ENCODE measurements around the gene SSH2.

The SSH2 gene

DNA sequence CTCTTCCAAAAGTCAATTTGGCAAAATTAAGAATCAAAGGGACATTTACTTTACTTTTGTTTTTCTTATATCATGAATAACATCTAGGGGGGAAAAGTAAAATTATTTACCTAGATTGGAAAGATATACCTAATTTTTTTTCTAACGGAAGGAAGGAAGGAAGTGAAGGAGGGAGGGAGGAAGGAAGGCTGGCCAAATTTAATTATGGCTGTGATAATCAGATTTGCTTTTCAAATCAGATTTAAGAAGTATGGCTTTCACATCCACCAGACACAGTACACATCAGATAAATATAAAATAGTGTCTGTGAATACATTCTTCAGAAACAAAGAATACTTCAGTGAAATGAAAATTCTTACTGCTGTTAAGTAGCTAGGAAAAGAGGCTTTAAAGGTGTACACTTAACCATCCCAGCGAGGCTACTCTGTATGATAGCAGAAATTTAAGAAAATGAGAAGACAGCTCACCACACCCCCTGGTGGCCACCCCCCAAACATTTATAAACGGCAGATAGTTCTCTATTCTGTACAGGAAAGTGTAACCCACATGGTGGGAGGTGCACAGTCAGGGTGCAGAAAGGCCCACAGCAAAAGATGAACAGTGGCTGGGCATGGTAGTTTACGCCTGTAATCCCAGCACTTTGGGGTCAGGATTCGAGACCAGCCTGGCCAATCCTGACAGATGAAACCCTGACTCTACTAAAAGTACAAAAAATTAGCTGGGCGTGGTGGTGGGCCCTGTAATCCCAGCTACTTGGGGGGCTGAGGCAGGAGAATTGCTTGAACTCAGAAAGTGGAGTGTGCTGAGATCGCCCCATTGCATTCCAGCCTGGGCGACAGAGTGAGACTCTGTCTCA lies 150.8 kb downstream of the SSH2 start:
- DNase-seq: peak; percentile 38

DNA sequence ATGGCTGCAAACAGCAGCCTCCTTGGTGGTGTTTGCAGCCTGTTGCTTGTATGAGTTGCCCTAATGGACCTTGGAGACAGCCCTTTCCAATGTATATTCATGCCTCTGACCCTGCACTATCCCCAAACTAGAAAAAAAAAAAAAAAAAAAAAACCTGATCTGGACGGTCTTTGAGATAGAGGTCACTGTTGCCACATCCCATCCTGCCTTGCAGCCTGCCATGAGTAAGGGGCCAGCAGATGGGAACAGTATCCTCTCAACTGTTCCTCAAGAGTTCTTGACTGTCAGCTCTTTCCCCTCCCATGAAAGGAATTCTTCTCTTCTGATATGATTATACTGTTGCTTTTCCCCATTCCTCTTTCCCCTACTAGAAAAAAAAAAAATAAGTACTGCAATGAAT lies 152.4 kb downstream of the SSH2 start:
- DNase-seq: no peak

DNA sequence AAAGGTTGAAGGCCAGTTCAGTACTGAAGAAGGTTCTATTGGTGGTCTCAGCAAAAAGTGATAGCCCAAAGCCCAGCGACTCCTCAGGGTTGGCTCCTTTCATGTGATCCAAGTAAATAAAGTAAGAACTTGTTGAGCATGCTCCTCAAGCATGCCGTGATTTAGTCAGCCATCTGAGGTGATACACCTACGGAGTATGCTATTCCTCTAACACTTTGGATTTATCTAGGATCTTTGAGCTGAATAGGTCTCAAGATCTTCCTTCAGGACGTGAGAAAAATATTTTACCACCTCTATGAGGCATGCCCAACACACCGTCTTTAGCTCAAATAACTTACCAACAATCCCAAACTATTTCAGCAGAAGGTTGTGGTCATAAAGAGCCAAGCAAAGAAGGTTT lies 154.0 kb downstream of the SSH2 start:
- no peak for DNase-seq

DNA sequence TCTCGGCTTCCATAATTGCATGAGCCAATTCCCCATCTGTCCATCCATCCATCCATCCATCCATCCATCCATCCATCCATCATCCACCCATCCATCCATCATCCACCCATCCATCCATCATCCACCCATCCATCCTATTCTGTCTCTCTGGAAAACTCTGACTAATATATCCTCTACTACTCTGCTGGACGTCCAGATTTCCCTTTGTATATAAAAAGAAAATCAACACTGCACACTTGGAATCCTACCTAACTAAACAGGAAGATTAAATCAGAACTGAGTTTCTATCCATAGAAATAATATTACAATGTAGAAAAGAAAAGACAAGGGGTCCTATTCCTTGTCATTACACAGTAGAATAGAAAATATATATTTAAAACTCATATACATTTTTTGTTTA lies 157.0 kb downstream of the SSH2 start:
- no peak for DNase-seq

DNA sequence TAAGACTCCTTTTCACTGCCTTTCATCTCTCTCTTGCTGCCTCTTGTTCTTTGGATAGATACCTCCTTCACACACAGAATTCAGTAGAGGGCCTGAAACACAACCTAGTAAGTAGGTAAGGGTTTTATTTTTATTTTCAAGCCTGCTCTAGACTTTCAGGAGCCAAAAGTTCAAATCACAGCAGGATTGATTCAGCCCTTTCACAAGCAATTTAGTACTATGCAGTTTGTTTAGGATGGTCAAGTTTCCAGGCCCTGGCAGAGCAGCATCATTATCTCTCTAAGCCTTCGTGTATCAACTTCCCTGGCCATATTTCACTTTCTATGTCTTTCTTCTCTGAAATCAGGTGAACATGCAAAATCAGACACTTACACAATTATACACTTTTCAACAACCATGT lies 158.5 kb downstream of the SSH2 start:
- no peak for DNase-seq

DNA sequence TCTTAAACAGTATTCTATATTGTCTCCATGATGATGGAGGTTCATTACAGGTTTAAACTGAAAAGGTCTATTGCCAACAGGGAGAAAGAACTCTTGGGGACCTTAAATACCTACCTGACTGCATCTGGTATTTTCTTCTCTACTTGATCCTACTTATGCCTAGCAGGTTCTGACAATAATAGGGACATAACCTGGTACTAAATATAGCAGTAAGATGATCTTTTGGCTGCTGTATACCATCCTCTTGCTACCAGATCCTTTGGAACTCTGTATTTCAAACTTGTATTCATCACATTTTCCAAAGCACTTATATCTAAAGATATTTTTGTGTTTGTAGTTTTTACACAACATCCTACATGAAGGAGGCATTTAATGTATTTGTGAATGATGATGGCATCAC lies 160.8 kb downstream of the SSH2 start:
- DNase-seq: no peak

DNA sequence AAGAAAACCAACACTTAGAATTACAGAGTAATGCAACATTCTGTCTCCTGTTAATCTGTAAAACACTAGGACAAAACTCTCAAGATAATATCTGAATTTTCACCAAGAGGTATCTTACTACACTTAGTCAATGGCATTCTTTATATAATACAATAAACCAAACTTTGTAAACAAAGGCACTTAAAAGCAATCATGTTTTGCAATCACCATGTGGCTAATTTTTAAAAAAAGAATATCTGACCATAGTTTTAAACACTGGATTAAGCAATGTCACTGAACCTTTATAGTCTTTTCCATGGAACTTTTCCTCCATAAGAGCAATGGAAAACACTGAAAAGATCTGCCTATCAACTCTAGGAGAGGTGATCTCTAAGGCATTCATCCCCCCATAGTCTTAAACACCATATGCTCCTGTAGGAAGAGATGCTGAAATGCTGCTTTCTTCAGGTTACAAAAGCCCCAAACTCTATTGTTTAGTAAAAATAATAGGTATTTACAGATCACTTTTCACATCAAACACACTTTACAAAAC lies 163.2 kb downstream of the SSH2 start:
- DNase-seq: no peak

DNA sequence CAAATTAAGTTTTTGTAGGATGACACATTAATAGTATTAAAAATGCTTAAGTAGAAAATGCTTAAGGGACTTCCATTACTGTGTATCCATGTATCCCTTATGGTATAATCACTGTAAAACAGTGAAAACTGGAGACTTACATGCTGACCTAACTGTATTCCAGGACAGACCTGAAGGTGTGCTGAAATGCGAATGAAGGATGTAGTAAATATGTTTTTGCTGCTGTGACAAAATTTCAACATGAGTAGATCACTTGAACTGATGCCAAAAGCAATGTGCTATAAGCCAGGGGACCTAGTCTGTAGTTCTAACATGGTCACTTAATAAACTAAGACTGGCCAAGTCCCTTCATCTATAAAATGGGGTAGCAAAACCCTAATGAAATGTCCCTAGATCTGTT lies 165.3 kb downstream of the SSH2 start:
- DNase-seq: no peak

DNA sequence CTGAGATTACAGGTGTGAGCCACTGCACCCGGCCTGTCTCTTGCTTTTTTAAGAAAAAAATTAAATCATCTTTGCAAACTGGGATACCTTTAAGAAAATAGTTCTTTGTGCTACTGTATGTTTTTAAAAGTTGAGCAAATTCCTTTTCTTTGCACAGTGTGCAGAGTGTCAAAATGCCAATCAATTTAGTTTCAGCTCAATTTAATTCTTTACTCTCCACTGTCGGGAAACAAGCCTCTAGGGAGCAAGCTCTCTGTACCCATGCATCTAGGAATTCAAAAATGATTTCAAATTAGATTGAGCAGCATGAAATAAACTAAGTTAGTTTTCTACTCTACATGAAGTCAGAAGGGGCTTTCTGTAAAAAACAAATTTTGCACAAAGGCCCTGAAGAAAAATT lies 165.8 kb downstream of the SSH2 start:
- no peak for DNase-seq

DNA sequence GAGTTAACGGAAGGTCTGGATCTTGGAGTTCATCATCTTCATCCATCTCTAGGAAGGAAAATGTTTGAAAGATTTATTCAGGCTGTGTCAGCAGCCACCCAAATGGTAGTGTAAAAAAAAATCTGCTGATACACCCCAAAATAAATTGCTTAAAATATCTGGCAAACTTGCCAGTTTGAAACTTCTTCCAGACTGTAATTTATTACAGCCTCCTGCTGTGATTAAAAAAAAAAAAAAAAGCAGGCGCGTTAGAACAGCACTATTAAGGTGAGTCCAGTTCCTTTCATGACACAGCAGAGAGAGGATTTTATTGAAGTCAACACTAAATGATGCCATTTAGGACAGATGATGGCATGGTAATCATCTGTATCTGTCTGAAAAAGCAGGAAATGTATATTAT lies 166.8 kb downstream of the SSH2 start:
- no peak for DNase-seq

DNA sequence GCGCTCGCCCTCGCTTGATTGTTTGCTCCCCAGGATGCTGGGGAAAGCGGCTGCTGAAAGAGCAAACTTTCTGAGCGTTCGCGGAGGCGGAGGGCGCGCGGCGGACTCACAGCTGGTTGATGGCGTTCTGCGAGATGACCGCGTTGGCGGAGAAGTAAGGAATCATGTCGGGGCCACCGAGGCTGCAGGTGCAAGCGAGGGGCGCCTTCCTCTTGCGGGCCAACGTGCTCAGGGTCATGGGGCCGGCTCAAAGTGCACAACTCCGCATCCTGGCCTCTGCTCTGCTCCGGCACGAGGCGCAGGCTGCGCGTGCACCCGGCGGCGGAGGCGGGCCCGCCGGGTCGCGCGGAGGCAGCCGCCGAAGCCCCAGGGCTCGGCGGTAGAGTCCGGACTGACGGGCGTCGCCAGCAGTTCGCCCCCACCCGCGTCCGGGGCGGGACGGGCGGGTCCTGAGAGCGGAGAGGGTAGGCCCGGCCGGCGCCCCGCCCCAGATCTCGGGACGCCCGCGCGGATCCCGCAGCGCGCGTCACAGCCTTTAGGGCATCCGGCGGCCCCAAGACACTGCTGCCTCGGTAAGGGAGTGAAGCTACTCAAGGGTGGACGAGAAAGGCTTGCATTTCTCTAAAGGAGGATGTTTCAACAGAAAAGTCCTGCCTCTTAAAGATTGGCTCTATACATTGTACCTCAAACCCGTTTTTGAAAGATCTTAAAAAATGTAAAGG lies 168.8 kb downstream of the SSH2 start:
- peak; percentile 84 for DNase-seq

DNA sequence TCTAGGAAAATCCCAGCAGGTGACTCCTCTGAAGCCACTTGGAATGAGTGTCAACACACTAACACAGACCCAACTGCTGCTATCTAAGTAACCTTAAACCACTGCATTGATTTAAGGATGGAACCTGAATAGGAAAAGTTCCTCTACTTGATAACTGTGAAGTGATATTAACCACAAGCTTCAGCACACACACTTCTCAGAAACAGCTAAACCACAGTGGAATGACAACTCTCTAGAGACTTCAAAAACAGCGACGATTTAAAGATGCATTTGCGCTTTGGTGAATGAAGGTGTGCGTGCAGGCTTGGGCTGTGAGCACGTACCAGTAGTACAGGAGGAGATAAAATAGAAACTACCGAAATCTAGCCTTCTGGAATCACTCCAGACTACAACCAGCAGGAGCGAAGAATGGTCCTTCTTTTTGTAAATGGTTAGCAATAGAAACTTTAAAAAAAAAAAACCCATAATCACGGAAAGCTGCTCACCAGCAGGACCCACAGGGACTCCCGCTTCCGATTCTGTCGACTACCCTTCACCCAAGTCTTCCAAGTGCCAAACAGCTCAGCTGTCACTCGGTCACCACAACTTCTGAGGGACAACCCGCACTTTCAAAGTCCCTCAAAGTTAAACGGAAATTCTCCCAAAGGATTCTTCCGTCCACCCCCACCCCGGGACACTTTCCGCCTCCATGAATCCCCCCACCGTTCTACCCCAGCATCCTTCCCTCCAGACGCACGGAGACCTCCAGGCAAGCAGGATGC lies 169.6 kb downstream of the SSH2 start:
- DNase-seq: peak; percentile 36

DNA sequence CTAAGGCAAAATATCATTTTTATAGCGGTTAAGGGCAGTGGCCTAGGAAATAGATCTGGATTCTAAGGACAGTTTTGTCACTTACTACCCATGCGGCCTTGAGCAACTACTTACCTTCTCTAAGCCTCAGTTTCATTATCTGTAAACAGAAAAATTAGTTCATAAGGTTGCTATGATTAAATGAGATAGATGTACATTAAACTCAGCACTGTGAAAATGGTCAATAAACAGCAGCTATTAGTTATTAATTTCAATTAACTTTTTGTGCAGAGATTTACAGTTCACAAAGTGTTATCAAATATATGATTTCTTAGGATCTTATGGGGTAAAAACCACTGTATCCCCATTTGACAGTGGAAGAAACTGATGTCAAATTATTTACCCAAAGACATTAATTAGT lies 171.8 kb downstream of the SSH2 start:
- DNase-seq: no peak

DNA sequence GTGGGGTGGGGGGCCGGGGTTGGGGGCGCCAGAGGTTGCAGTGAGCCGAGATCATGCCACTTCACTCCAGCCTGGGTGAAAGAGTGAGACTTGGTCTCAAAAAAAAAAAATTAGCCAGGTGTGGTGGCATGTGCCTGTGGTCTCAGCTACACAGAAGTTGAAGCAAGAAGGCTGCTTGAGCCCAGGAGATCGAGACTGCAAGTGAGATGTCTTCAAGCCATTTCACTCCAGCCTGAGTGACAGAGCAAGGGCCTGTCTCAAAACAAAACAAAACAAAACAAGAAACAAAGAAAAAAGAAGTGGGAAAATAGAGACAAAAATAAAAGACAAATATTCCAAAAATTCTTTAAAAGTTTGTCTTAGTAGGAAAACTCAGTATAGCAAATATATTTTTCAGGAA lies 172.2 kb downstream of the SSH2 start:
- no peak for DNase-seq

DNA sequence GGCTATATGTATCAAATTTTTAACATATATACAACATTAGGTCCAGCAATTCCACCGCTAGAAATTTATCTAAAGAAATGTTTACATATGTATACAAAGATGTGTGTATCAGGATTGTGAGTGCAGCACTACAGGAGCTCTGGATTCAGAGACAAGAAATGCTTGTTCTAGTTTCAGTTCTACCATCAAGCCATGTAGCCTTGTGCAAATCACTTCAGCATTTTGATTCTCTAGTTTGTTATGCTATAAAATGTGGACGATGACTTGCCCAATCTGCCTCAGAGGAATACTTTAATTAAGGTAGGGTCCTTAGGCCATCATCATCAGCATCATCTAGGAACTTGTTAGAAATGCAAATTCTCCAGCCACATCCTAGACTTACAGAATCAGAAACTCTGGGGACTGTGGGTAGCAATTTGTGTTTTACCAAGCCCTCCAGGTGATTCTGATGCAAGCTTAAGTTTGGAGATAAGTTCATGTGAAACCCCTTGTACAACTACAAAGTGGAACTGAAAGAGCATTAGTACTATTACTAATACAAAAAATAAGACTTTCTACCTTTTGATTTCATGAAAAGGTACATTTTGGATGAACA lies 176.1 kb downstream of the SSH2 start:
- DNase-seq: no peak

DNA sequence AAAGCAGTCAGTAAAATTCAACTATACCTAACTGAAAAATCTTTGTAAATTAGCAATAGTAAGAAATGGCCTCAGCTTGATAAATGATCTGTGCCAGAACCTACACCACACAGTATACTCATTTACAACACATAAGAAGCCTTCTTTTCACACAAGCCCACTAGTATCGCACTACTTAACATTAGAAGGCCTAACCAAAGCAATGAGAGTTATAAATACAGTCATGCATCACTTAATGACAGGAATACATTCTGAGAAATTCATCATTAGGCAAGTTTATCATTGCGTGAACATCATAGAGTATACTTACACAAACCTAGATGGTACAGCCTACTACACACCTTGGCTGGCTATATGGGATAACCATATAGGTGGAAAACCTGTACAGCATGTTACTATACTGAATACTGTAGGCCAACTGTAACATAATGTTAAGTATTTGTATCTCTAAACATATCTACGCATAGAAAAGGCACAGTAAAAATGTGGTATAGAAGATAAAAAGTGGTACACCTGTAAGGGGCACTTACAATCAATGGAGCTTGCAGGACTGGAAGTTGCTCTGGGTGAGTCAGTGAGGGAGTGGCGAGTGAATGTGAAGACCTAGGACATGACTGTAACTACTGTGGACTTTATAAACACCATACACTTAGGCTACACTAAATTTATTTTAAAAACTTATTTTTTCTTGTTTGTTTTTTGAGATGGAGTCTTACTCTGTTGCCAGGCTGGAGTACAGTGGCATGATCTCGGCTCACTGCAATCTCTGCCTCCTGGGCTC lies 180.8 kb downstream of the SSH2 start:
- DNase-seq: no peak

DNA sequence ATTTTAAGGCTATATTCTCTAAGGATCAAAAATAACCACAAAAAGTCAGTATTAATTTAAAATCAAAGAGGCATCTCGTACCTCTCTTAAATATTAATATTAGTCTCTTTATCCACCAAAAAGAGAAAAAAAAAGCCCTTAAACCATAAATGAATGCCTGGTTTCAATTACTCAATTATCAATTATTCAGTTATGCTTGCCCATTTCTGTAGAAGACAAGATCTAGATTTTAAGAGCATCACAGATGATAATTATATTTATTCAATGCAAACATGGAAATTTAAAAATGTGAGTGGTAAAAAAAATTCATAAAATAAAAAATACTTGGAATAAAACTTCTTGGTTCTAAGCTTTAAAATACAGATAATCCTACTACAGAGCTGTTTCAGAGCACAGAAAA lies 181.6 kb downstream of the SSH2 start:
- no peak for DNase-seq

DNA sequence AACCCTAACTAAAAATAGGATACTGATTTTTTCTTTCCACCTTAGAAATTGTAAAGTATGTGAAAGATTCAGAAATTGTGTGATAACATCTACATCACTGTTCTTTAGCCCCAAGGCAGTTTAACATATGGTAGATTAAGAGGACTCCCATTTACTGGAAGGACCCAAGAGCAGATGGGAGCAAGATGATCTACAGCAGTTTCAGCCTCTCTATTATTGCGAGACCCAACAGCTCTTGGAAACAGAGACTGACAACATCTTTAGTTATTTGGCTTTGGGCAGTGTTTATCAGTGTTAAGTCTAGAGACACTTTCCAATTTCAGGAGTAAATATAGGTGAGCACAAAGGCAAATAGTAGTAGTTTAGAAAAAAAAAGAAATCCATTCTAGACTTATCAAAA lies 182.4 kb downstream of the SSH2 start:
- DNase-seq: no peak

DNA sequence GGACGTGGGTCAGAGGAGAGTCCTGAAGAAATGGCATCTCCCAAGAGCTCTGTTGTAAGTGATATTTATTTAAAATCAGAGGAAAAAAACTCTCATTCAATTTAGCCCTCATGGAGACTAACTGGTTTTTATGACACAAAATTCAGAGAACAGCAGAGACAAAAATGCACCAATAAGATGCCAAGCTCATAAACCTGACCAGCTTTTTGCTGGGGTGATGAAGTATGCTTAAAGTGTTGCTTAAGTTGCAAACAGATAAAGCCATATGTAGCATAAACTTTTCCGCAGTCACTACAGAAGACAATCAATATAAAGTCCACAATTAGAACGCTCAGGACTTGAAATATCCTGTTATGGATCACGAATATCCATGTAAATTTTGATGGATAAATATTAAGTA lies 183.4 kb downstream of the SSH2 start:
- DNase-seq: no peak

DNA sequence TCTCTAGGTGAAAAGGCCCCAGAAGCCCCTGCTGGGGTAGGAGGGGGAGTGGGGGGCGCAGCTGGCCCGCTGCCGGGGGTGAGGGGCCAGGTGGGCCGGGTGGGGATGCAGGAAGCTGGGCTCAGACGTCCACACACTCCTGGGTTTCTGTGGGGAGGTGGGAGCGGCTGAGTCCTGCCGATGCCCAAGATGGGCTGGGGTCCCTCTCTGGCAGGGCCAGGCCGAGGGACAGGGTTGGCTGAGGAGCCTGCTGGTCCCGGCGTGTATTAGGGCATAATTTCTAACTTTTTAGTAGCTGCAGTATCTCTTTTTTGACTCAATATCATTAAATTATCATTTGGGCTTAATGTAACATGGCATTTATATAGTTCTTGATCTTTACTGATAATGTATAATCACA lies 185.9 kb downstream of the SSH2 start:
- no peak for DNase-seq

DNA sequence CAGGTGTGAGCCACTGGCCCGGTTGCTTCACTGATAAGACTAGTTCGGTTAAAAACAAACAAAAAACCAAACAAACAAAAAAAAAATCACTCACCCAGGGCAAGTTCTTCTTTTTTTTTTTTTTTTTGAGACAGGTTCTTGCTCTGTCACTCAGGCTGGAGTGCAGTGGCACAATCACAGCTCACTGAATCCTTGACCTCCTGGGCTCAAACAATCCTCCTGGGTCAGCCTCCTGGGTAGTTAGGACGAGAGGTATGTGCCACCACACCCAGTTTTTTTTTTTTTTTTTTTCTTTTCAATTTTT lies 187.9 kb downstream of the SSH2 start:
- DNase-seq: no peak

DNA sequence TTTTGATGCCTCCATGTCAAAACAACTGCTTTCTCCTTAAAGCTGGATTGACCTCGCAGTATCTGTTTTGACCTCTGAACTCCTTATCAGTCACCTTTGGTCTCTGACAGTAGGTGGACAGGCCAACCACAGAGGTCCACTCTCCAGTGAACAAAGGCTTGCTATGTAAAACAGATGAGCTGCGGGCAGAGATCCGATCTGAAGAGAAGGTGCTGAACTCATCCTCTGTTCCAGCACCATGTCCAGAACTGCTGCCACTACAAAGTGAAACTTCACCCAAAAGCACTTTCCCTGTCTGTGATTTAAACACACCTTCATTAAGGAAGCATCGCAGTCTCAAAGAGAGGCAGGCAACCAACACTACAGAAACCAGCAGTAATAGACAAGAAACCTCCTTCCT lies 190.0 kb downstream of the SSH2 start:
- DNase-seq: no peak

All from fibroblast of skin of abdomen (primary cell).